Natural killer cell treated with Interleukin-12 subunit alpha and Interleukin-12 subunit beta and Interleukin-15 and Interleukin-18, amount 100 ng/mL, for 72 hours (primary cell): ENCODE results near the gene FBXO3. TPM values are rescaled to one million over a fixed set of nuclear protein-coding genes. Genes with fewer than 3 reads are reported as not detected.
"Not testable (repeated sequence)": the region's sequence is repeated elsewhere in the genome, so short reads cannot be mapped to it uniquely, and the experiment has no call there.

Experiments used
- ATAC-seq, 2 donors: fragments of 150-1000 bp; cut with Tn5 transposase in 1 of 2; sonication (Bioruptor Pico), chemical (Tn5 transposase) in 1 of 2; 2 replicates each; pipeline ENCODE4 v1.10.0; 2021
- DNase-seq: peaks from one replicate; pipeline ENCODE4 v3.0.0; 2022; ENCODE audit warnings: low spot score
- H3K27ac Mint-ChIP-seq, 2 donors: 1 replicate in 1 of 2; 2 replicates in 1 of 2; pipeline ENCODE4 v1.8.0; 2022; ENCODE audit warnings: mixed read lengths in 2 of 2, mild to moderate bottlenecking in 1 of 2, moderate library complexity in 1 of 2
- H3K27me3 Mint-ChIP-seq, 2 donors: 1 replicate in 1 of 2; 2 replicates in 1 of 2; pipeline ENCODE4 v1.8.0; 2022; ENCODE audit warnings: mixed read lengths in 2 of 2
- H3K36me3 Mint-ChIP-seq: one replicate; pipeline ENCODE4 v1.8.0; 2022; ENCODE audit warnings: mixed read lengths
- H3K4me1 Mint-ChIP-seq, 2 donors: 1 replicate in 1 of 2; 2 replicates in 1 of 2; pipeline ENCODE4 v1.8.0; 2022; ENCODE audit warnings: low read depth in 2 of 2, mixed read lengths in 2 of 2, mild to moderate bottlenecking in 1 of 2
- H3K4me3 Mint-ChIP-seq: one replicate; pipeline ENCODE4 v1.8.0; 2022; ENCODE audit warnings: mixed read lengths
- H3K9me3 Mint-ChIP-seq: 2 replicates; pipeline ENCODE4 v1.8.0; 2022; ENCODE audit warnings: mixed read lengths
- total RNA-seq, 2 donors: library from RNA; stranded (reverse); gene quantifications; one replicate each; pipeline ENCODE4 v1.2.3, GENCODE V29; 2022

FBXO3 gene
- total RNA-seq, 2 donors from 2014 or later = 20.8 to 25.1 TPM

DNA sequence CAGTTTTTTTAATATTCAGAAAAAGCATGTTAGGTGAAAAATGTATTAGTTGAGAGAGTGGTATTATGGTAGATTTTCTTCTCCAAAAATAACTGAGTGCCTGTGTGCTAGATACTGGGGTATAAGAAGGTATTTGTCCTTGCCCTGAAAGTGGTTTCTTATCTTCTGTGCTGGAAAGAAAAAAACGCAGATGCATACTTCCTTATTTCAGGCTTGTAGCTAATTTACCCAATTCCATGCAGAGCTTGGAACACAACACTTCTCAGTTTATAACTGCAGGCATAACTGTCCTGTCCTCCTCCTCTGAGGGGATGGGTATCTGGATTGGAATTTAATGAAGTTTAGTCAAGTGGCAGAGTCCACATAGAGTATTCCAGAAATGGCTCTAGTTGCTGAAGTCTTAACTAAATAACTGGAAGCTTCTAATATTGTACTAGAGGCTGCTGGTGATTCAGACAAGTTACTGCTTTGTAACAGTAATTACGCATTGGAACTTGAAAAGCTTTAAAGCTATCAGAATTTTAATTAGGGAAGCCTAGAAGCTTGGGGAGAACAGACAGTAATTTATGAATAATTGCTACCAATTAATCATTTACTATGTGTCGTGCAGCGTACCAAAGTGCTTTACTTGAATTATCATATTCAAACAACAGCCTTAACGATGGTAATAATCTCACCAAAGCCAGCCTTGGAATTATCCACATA lies 61.0 kb downstream of the FBXO3 start:
- Mint-ChIP-seq H3K4me1 (no peaks in the 10 kb centered on the region), H3K4me3 (no peak overlapping the region), H3K27ac (no peak overlapping the region), H3K9me3 (no peaks in the 10 kb centered on the region), H3K36me3 (no peaks in the 10 kb centered on the region), H3K27me3 (no peaks in the 10 kb centered on the region)
- DNase-seq (no peak), ATAC-seq (no peak)

GRCh38 chr11:33712436-33712835 lies 61.9 kb downstream of the FBXO3 start:
- no peak for ATAC-seq
- H3K27ac Mint-ChIP-seq = no peak overlapping the region
- H3K9me3 Mint-ChIP-seq = no peaks in the 10 kb centered on the region
- H3K27me3 Mint-ChIP-seq = no peaks in the 10 kb centered on the region
- no peak for DNase-seq
- no peak overlapping the region for H3K4me3 Mint-ChIP-seq
- H3K4me1 Mint-ChIP-seq = no peaks in the 10 kb centered on the region
- no peaks in the 10 kb centered on the region for H3K36me3 Mint-ChIP-seq

DNA sequence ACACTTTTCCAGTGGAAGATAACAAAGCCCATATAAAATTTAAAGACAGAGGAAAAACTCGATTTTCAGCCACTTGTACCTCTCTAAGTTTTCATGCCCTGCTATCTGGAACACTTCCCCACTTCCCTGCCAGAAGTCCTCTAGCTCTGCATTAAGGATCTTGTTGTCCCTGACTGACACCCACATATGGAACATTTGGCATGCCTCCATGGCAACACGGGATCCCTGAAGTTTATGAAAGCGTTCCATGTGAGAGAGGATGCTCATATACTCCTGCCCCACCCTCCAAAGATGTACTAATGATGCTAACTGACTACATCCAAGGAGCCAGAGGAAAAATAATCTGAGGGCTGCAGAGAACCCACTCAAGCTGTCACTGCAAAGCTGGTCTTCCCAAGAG lies 64.9 kb downstream of the FBXO3 start:
- no peak for DNase-seq
- peaks cover 6 to 7% of the 10 kb centered on the region in 2 donors for H3K4me1 Mint-ChIP-seq
- ATAC-seq = no peak
- H3K36me3 Mint-ChIP-seq = no peaks in the 10 kb centered on the region
- H3K27ac Mint-ChIP-seq = no peak overlapping the region
- no peak overlapping the region for H3K4me3 Mint-ChIP-seq
- H3K9me3 Mint-ChIP-seq = no peaks in the 10 kb centered on the region
- no peaks in the 10 kb centered on the region for H3K27me3 Mint-ChIP-seq

GRCh38 chr11:33708985-33709384 lies 65.3 kb downstream of the FBXO3 start:
- Mint-ChIP-seq H3K9me3 (no peaks in the 10 kb centered on the region), H3K36me3 (no peaks in the 10 kb centered on the region), H3K4me1 (peaks cover 6 to 7% of the 10 kb centered on the region in 2 donors), H3K4me3 (no peak overlapping the region), H3K27me3 (no peaks in the 10 kb centered on the region), H3K27ac (no peak overlapping the region)
- no peak for ATAC-seq
- no peak for DNase-seq

GRCh38 chr11:33707831-33708230 lies 66.5 kb downstream of the FBXO3 start:
- not testable (repeated sequence) for H3K27ac Mint-ChIP-seq, H3K4me3 Mint-ChIP-seq, H3K4me1 Mint-ChIP-seq, H3K9me3 Mint-ChIP-seq, DNase-seq, ATAC-seq, H3K27me3 Mint-ChIP-seq, H3K36me3 Mint-ChIP-seq

DNA sequence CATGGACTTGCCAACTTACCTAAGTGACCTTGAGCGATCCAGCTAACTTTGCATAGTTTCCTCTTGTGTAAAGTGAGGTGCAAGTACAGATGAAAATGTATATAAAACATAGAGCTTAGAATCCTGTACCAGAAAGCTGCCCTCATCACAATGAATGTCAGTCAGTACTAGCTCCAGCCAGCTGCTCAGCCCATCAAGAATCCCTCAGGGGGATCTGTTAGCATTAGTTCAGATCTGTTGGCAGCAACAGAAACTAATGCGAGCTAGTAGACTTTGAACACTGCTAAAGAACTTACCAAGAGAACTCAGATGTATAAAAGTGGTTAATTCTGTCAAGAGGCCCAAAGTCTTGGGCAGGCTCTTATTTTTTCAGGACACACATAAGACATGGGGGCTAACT lies 67.4 kb downstream of the FBXO3 start:
- no peak overlapping the region for H3K4me3 Mint-ChIP-seq
- H3K9me3 Mint-ChIP-seq = no peaks in the 10 kb centered on the region
- peak overlapping the region in 1 of 2 donors; percentile 64 for H3K27ac Mint-ChIP-seq
- H3K36me3 Mint-ChIP-seq = no peaks in the 10 kb centered on the region
- DNase-seq = no peak
- no peaks in the 10 kb centered on the region for H3K27me3 Mint-ChIP-seq
- peaks cover 6 to 7% of the 10 kb centered on the region in 2 donors for H3K4me1 Mint-ChIP-seq
- ATAC-seq = no peak

GRCh38 chr11:33706546-33706945 lies 67.8 kb downstream of the FBXO3 start:
- Mint-ChIP-seq H3K4me3 (peak overlapping the region; percentile 15), H3K27me3 (no peaks in the 10 kb centered on the region), H3K36me3 (no peaks in the 10 kb centered on the region), H3K9me3 (no peaks in the 10 kb centered on the region), H3K4me1 (peaks cover 7 to 8% of the 10 kb centered on the region in 2 donors), H3K27ac (peak overlapping the region; percentile 56 to 64)
- DNase-seq (no peak), ATAC-seq (no peak)

DNA sequence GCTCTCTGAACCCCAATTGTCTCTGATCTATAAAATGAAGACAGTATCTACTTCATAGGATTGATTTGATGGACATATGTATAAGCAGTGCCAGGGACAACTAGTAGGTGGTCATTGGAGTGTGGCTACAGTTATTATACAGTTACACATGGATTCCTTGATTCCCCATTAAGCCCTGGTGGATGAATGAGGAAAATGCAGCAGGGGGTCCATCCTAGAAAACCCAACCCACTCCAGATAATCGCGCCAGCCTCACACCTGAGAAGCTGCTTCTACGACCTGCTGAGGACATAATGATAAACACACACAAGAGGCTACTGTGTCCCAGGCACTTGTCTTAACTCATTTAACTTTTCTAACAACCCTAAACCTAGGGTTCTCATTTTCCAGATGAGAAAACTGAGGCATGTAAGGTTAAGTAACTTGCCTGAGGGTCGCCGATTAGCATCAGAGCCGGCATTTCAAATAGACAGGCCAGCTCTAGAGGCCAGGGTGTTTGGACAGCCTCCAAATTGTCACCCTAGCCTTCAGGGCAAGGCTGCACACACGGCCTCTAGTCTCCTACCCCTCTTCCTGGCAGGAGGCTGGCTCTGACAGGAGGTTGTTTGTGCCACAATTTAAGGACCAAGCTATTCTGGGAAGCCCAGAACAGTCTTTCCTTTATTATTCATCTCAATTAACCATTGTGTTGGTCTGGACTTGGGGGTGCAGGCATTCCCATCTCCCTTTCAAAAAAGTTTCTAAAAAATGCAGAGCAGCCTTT lies 69.9 kb downstream of the FBXO3 start:
- H3K36me3 Mint-ChIP-seq = no peaks in the 10 kb centered on the region
- DNase-seq = no peak
- H3K27ac Mint-ChIP-seq = no peak overlapping the region
- peaks cover 19 to 21% of the 10 kb centered on the region in 2 donors for H3K4me1 Mint-ChIP-seq
- H3K27me3 Mint-ChIP-seq = peaks cover under 1 to 6% of the 10 kb centered on the region in 2 donors
- ATAC-seq = no peak
- H3K4me3 Mint-ChIP-seq = no peak overlapping the region
- no peaks in the 10 kb centered on the region for H3K9me3 Mint-ChIP-seq

GRCh38 chr11:33703788-33704187 lies 70.5 kb downstream of the FBXO3 start:
- peaks cover 2 to 7% of the 10 kb centered on the region in 2 donors for H3K27me3 Mint-ChIP-seq
- ATAC-seq = no peak
- H3K27ac Mint-ChIP-seq = no peak overlapping the region
- H3K36me3 Mint-ChIP-seq = no peaks in the 10 kb centered on the region
- H3K4me3 Mint-ChIP-seq = no peak overlapping the region
- DNase-seq = no peak
- no peaks in the 10 kb centered on the region for H3K9me3 Mint-ChIP-seq
- peaks cover 19 to 21% of the 10 kb centered on the region in 2 donors for H3K4me1 Mint-ChIP-seq

- Mint-ChIP-seq H3K4me1 (peaks cover 19 to 21% of the 10 kb centered on the region in 2 donors), H3K4me3 (no peak overlapping the region), H3K27ac (no peak overlapping the region), H3K9me3 (no peaks in the 10 kb centered on the region), H3K27me3 (peaks cover 5 to 9% of the 10 kb centered on the region in 2 donors), H3K36me3 (no peaks in the 10 kb centered on the region)
- ATAC-seq (no peak), DNase-seq (no peak)
Measured at GRCh38 chr11:33703234-33703633, 71.1 kb downstream of the FBXO3 start.

DNA sequence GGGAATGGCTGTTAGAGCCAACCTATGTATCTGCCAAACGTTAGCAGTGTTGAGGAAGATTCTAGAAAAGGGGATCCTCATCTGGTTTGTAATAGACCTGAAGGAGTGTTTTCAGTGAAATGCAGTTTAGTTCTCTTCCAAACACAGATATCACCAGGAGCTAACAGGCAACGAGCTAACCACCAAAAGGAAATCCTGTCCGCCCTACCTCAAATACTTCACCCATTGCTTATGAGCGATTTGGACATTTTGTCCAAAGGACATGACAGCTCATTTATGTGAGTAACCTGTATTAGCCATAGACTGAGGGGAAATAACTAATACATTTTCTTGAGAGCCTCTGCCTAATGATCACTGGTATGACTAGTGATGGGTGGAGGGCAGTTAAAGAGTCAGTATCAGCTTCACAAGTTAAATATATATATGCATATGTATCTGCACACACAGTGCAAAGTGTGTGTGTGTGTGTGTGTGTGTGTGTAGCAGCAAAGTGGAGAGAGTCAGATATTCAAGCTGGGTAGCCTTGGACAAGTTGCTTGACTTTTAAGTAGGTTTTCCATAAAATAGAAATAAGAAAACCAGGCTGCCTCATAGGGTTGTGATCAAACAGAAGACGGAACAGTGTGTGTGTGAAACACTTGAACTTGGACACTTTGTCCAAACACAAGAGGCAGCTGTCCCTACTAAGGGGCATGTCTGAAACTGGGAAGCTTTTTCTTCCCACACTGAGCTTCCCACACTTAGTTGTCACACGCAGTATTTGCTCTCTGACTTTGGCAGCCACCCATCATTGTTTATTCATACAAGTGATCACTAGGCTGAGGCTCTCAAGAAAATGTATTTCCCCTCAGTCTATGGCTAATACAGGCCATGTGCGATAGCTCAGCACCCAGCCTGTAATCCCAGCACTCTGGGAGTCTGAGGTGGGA lies 72.8 kb downstream of the FBXO3 start:
- H3K4me3 Mint-ChIP-seq = peak overlapping the region; percentile 89
- H3K4me1 Mint-ChIP-seq = peaks cover 17 to 18% of the 10 kb centered on the region in 2 donors
- H3K27ac Mint-ChIP-seq = peak overlapping the region; percentile 34 to 68
- H3K36me3 Mint-ChIP-seq = no peaks in the 10 kb centered on the region
- ATAC-seq (no peak), DNase-seq (no peak)
- H3K27me3 Mint-ChIP-seq = peaks cover 19 to 25% of the 10 kb centered on the region in 2 donors
- no peaks in the 10 kb centered on the region for H3K9me3 Mint-ChIP-seq

- Mint-ChIP-seq H3K4me3 (peak within 1 kb of the TSS; percentile 89), H3K27me3 (peaks cover 26 to 33% of the 10 kb centered on the region in 2 donors), H3K27ac (peak within 1 kb of the TSS; percentile 34 to 68), H3K36me3 (no peaks in the 10 kb centered on the region), H3K4me1 (peaks cover 15 to 16% of the 10 kb centered on the region in 2 donors), H3K9me3 (no peaks in the 10 kb centered on the region)
- DNase-seq (peak; percentile 94), ATAC-seq (peak; percentile 94 to 97)
Measured at GRCh38 chr11:33700502-33701271, 73.6 kb downstream of the FBXO3 start, which contains the start of gene C11orf91. Gene C11orf91, minus strand, starts transcription at chr11:33700826. Its CDS starts 86 bp downstream, at chr11:33700740.

DNA sequence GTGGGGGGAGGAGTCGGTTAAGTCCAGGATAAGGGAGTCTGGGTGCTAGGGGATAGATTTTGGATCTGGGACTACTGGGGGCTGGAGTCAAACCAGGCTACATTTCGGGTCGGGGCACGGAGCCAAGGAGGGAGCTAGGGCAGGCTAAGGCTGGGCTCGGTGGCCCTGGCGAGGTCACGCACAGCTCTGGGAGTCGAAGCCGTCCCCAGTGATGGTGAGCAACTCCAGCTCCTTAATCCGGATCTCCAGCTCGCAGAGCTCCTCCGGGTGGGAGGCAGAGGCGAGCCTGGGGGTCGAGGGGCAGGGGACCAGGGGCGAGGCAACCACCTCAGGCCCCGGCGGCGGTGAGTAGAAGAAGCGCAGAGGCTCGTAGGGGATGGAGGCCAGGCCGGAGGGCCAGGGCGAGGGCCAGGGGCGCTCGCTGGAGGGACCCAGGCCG lies 74.2 kb downstream of the FBXO3 start:
- ATAC-seq (no peak), DNase-seq (no peak)
- Mint-ChIP-seq H3K36me3 (no peaks in the 10 kb centered on the region), H3K9me3 (no peaks in the 10 kb centered on the region), H3K27me3 (peaks cover 30 to 33% of the 10 kb centered on the region in 2 donors), H3K4me1 (peaks cover 15 to 16% of the 10 kb centered on the region in 2 donors), H3K27ac (no peak overlapping the region), H3K4me3 (peak overlapping the region; percentile 89)
